HL-60 (cell line): ENCODE data around the gene CHPF2.

Source experiments
- DNase-seq, 2 experiments: peaks; one replicate each; pipeline ENCODE4 v3.0.0-alpha.2; 2010 to 2020; ENCODE audit warnings: low read depth in 1 of 2, low spot score in 1 of 2
- H3K27ac ChIP-seq: fragments of 250-450 bp; sonication (Bioruptor Pico); replicated peaks from 2 replicates; pipeline ENCODE4 v1.5.1; 2020; ENCODE audit warnings: mild to moderate bottlenecking, moderate library complexity
- H3K27me3 ChIP-seq: fragments of 250-450 bp; sonication (Bioruptor Pico); 2 replicates; pipeline ENCODE4 v1.5.1; 2021; ENCODE audit warnings: mild to moderate bottlenecking, moderate library complexity; ENCODE audit not compliant: insufficient read depth, poor library complexity, severe bottlenecking
- H3K4me3 ChIP-seq: replicated peaks from 2 replicates; pipeline ENCODE4 v1.5.1; 2011; ENCODE audit warnings: mild to moderate bottlenecking, control low read depth, low read length; ENCODE audit not compliant: insufficient read depth
- CTCF ChIP-seq: IDR thresholded peaks from one replicate; pipeline ENCODE4 v1.5.1; 2011; ENCODE audit warnings: low read length, control low read depth, inconsistent platforms; ENCODE audit not compliant: insufficient read depth
- GABPA ChIP-seq: IDR thresholded peaks from 2 replicates; pipeline ENCODE4 v1.6.1; 2012; ENCODE audit warnings: low read depth
- POLR2AphosphoS5 ChIP-seq: IDR thresholded peaks from 2 replicates; pipeline ENCODE4 v1.6.1; 2012; ENCODE audit warnings: low read depth
- REST ChIP-seq: IDR thresholded peaks from 2 replicates; pipeline ENCODE4 v1.6.1; 2012; ENCODE audit warnings: low read depth; ENCODE audit not compliant: insufficient replicate concordance
- SPI1 ChIP-seq: IDR thresholded peaks from 2 replicates; pipeline ENCODE4 v1.6.1; 2012; ENCODE audit warnings: low read depth, mild to moderate bottlenecking, borderline replicate concordance
- long read RNA-seq: library from polyadenylated mRNA; unstranded; transcript quantifications from one replicate; pipeline ENCODE4 v2.0.0, GENCODE V29; 2020

CHPF2 gene
- long read RNA-seq, transcript CHPF2-201 (4 exons, 3,978 nt) = major isoform, 28 of 40 reads
- long read RNA-seq, partial matches to known transcripts = 9 of 40 reads
- long read RNA-seq, other reads (novel, unspliced or antisense) = 3 of 40 reads

GRCh38 chr7:151232091-151232916 lies at the start of gene CHPF2:
Gene CHPF2 (plus strand): TSS chr7:151232483. CDS start chr7:151234012, 1,529 bp downstream.
- TF ChIP-seq REST (no peak), GABPA (peak; percentile 81), SPI1 (peak; percentile 66; the same call in 1 of the 2 replicates), POLR2AphosphoS5 (peak; percentile 68; the same call in 1 of the 2 replicates)
- DNase-seq = peak; percentile 86 to 94
- Histone ChIP-seq H3K27ac (peak within 1 kb of the TSS; percentile 79), H3K4me3 (peak within 1 kb of the TSS; percentile 93), H3K27me3 (no peaks in the 10 kb centered on the region)

- Histone ChIP-seq H3K27me3 (peaks cover 12% of the 10 kb centered on the region), H3K4me3 (no peak overlapping the region), H3K27ac (no peak overlapping the region)
- TF ChIP-seq REST = no peak
- TF ChIP-seq CTCF = no peak
- no peak for TF ChIP-seq GABPA
- TF ChIP-seq POLR2AphosphoS5 = no peak
- TF ChIP-seq SPI1 = no peak
- no peak for DNase-seq
Observed at GRCh38 chr7:151185762-151186639, 46.3 kb upstream of the CHPF2 start.

GRCh38 chr7:151186640-151187408 lies 45.5 kb upstream of the CHPF2 start, which contains the start of gene ASB10:
Gene ASB10 (minus strand): TSS chr7:151187250. CDS start chr7:151187130, 120 bp downstream.
- H3K27me3 ChIP-seq = peaks cover 12% of the 10 kb centered on the region
- no peak within 1 kb of the TSS for H3K27ac ChIP-seq
- TF ChIP-seq REST = no peak
- TF ChIP-seq POLR2AphosphoS5 = no peak
- TF ChIP-seq GABPA = no peak
- no peak for TF ChIP-seq SPI1
- H3K4me3 ChIP-seq = no peak within 1 kb of the TSS
- DNase-seq = no peak
